Kidney capillary endothelial cell (primary cell): ENCODE measurements around the gene FAM24A.

Source experiments
- DNase-seq: peaks from one replicate; pipeline ENCODE4 v3.0.0-alpha.2; 2018; ENCODE audit warnings: low spot score

Gene FAM24A

GRCh38 chr10:122931088-122931906, 20.9 kb downstream of the FAM24A start:
- DNase-seq = no peak

- no peak for DNase-seq
Measured at GRCh38 chr10:122939133-122939855, 28.9 kb downstream of the FAM24A start.

- DNase-seq = no peak
Measured at GRCh38 chr10:122939856-122940543, 29.6 kb downstream of the FAM24A start.

GRCh38 chr10:122949296-122949695, 38.9 kb downstream of the FAM24A start:
- DNase-seq = peak; percentile 17

- DNase-seq = peak; percentile 98
Measured at GRCh38 chr10:122953902-122954730, 43.7 kb downstream of the FAM24A start, which contains the start of gene C10orf88. Gene C10orf88, minus strand, starts transcription at chr10:122954227. Its CDS starts 49 bp downstream, at chr10:122954178.

GRCh38 chr10:122954731-122955050, 44.3 kb downstream of the FAM24A start:
- no peak for DNase-seq

GRCh38 chr10:122955892-122956291, 45.5 kb downstream of the FAM24A start:
- no peak for DNase-seq

- DNase-seq = no peak
Measured at GRCh38 chr10:122957474-122957873, 47.1 kb downstream of the FAM24A start.

- DNase-seq = no peak
Measured at GRCh38 chr10:122962405-122962804, 52.0 kb downstream of the FAM24A start.
